Measurements from ENCODE around the gene RAD51.
A peak's percentile ranks its signal among the peaks of the same experiment; 100 is the strongest.

RAD51 gene

DNA sequence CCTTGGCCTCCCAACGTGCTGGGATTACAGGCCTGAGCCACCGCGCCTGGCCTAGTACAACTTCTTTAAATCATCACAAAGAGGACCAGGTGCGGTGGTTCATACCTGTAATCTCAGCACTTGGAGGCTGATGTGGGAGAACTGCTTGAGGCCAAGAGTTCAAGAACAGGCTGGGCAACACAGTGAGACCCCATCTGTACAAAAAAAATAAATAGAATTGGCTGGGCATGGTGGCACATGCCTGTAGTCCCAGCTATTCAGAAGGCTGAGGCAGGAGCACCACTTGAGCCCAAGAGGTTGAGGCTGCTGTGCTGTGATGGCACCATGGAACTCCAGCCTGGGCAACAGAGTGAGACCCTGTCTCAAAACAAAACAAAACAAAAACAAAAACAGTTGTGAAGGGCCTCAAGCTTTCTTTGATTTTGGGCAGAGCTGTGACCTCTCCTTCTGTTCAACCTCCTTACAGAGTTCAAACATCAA, 54.2 kb downstream of the RAD51 start:
- DNase-seq (ENCODE audit: low read depth) = no peak
- TF ChIP-seq, protein P1, sequence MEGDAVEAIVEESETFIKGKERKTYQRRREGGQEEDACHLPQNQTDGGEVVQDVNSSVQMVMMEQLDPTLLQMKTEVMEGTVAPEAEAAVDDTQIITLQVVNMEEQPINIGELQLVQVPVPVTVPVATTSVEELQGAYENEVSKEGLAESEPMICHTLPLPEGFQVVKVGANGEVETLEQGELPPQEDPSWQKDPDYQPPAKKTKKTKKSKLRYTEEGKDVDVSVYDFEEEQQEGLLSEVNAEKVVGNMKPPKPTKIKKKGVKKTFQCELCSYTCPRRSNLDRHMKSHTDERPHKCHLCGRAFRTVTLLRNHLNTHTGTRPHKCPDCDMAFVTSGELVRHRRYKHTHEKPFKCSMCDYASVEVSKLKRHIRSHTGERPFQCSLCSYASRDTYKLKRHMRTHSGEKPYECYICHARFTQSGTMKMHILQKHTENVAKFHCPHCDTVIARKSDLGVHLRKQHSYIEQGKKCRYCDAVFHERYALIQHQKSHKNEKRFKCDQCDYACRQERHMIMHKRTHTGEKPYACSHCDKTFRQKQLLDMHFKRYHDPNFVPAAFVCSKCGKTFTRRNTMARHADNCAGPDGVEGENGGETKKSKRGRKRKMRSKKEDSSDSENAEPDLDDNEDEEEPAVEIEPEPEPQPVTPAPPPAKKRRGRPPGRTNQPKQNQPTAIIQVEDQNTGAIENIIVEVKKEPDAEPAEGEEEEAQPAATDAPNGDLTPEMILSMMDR (conservative IDR thresholded peaks at IDR 0.05; ENCODE audit: control insufficient read depth, insufficient read depth, low read depth, low read length) = no peak
- H3K4me3 ChIP-seq (ENCODE audit: control insufficient read depth, low read depth, low read length) = no peak overlapping the region

DNA sequence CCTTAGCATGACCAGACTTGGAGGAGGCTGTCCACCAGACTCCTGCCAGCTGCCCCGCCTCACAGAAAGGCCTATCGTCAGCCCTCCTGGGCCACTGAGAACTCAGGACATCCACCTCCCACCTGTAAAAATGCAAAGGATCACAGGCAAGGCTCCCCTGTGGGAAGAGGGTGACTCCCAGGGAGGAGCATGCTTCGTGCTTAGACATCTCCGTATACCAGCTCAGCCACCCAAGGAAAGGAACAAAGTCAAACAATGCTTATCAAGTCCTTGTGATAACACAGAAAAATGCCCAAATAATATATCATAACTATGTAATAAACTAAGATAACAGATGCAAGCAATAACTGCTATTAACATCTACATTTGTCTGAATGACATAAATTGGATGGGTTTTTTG, 55.9 kb downstream of the RAD51 start:
- no peak for DNase-seq (ENCODE audit: low read depth)
- no peak overlapping the region for H3K4me3 ChIP-seq (ENCODE audit: control insufficient read depth, low read depth, low read length)
- TF ChIP-seq, protein P1 (conservative IDR thresholded peaks at IDR 0.05; ENCODE audit: control insufficient read depth, insufficient read depth, low read depth, low read length) = no peak

DNA sequence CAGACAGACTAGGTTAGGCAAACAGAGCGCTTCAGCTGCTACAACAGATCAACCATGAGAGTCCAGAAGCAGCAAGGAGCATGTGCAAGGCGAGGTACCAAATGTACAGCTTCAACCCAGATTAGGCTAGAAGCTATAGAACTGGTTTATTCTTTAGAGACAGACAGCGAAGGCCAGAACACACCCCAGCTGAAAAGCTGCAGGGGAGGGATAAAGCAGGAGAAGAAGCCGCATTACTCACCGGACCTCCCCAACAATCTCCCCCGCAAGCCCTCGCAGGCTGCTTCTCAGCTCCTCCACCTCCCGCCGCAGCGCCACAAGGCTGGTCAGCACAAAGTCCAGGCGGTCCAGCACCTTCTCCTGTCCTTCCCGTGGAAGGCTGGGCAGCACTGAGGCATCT, 56.8 kb downstream of the RAD51 start:
- no peak overlapping the region for H3K4me3 ChIP-seq (ENCODE audit: control insufficient read depth, low read depth, low read length)
- no peak for DNase-seq (ENCODE audit: low read depth)
- TF ChIP-seq, protein P1 (conservative IDR thresholded peaks at IDR 0.05; ENCODE audit: control insufficient read depth, insufficient read depth, low read depth, low read length) = no peak

DNA sequence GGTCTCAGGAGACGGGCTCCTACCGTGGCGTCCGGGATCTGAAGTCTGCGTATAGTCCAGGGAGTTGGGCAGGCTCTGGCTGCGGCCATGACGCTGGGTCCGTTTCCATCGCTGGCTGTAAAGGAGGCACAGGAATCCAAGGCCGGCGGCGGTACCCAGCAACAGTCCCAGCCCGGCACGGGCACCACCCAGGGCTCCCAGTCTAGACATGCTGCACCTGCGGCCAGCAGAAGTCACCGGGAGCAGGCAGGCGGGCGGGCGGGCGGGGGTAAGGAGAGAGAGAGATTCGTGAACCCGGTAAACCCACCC, 59.6 kb downstream of the RAD51 start:
- H3K4me3 ChIP-seq (ENCODE audit: control insufficient read depth, low read depth, low read length) = peak overlapping the region; percentile 92
- peak; percentile 14 for DNase-seq (ENCODE audit: low read depth)

DNA sequence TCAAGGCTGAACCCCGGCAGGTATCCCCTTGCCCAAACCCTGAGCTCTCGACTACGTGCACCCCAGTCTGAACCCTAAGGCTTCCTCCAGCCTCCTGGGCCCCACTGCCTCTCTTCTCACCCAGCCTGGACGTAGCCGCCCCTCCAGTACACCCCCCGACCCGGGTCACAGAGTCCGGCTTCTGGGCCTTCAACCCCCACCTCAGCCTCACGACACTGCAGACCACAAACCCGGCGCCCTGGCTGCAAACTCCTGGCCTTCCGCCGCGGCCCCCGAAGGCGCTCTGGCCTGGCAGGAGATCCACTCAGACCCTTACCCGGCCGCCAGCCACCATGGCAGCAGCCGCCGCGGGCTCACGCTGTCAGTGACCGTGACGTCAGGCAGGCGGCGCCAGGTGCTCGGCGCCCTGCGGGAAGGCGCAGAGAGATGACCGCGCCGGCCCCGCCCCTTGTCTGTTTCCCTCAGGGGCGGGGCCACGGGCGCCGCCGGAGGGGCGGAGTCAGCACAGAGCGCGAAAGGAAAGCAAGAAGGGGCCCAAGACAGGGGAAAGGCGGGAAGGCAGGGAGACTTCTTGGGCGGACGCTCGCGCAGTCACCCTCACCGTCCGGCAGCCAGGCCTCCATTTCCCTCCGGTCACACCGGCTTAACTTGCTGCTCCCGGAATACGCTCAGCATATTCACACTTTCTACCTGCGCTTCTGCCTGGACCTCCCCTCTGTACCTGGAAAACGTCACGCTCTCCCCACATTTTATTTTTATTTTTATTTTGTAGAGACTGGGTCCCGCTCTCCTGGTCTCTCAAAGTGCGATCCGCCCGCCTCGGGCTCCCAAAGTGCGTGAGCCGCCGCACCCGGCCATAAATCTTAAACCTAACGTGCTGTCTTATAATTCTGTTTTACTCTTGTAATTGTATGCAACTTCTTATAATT, 60.2 kb downstream of the RAD51 start, which contains the start of gene RMDN3:
Gene RMDN3, minus strand, starts transcription at position 372 of the 929 bp plus-strand sequence. CDS start 471 bp downstream, outside the sequence.
- H3K4me3 ChIP-seq (ENCODE audit: control insufficient read depth, low read depth, low read length) = peak within 1 kb of the TSS; percentile 92
- TF ChIP-seq, protein P1 (conservative IDR thresholded peaks at IDR 0.05; ENCODE audit: control insufficient read depth, insufficient read depth, low read depth, low read length) = no peak
- DNase-seq (ENCODE audit: low read depth) = peak; percentile 84

More for the DNA sequence above, 59.6 kb downstream of the RAD51 start:
- TF ChIP-seq, protein P1 (conservative IDR thresholded peaks at IDR 0.05; ENCODE audit: control insufficient read depth, insufficient read depth, low read depth, low read length) = no peak

DNA sequence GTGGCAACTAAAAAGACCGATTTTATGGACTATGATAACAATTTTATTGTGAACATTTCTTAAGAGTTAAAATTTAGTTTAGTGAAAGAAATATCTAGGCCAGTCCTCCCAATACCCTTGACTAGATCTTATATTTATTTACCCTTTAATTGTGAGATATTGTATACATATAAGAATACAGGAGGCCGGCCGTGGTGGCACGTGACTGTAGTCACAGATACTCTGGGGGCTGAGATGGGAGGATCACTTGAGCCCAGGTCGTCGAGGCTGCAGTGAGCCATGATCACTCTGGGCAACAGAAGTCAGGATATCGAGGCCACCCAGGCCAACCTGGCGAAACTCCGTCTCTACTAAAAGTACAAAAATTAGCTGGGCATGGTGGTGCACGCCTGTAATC, 60.8 kb downstream of the RAD51 start:
- no peak for DNase-seq (ENCODE audit: low read depth)
- TF ChIP-seq, protein P1 (conservative IDR thresholded peaks at IDR 0.05; ENCODE audit: control insufficient read depth, insufficient read depth, low read depth, low read length) = no peak
- peak overlapping the region; percentile 92 for H3K4me3 ChIP-seq (ENCODE audit: control insufficient read depth, low read depth, low read length)

Data from fibroblast of mammary gland (primary cell).